Keratinocyte (primary cell): Measurements from ENCODE around the gene CXorf66. TPM values are rescaled to one million over a fixed set of nuclear protein-coding genes. Genes with fewer than 3 reads are reported as not detected.

Source experiments
- DNase-seq: peaks from one replicate; pipeline ENCODE4 v3.0.0-alpha.2; 2011; ENCODE audit warnings: low read depth, missing footprints, low spot score
- FAIRE-seq: peaks from 2 replicates; lab custom pipeline; 2011; peaks lifted over from hg19 to GRCh38; lab: Jason Lieb, UNC
- H2AFZ ChIP-seq: 2 replicates; pipeline ENCODE4 v1.6.0; 2012; ENCODE audit warnings: low read length, control low read depth, inconsistent platforms; ENCODE audit not compliant: control insufficient read depth
- H3K27ac ChIP-seq: 2 replicates; pipeline ENCODE4 v1.5.1; 2011; ENCODE audit warnings: low read length; ENCODE audit not compliant: control insufficient read depth, insufficient read depth
- H3K27me3 ChIP-seq: 3 replicates; pipeline ENCODE4 v1.6.0; 2011; ENCODE audit warnings: low read length; ENCODE audit not compliant: control insufficient read depth, insufficient read depth; ENCODE audit errors: extremely low read depth
- H3K36me3 ChIP-seq, 2 experiments: 2 replicates in 1 of 2; 3 replicates in 1 of 2; pipeline ENCODE4 v1.5.1; 2011; ENCODE audit warnings: low read length in 2 of 2, mild to moderate bottlenecking in 1 of 2; ENCODE audit not compliant: control insufficient read depth in 2 of 2, insufficient read depth in 2 of 2; ENCODE audit errors: extremely low read depth in 1 of 2
- H3K4me1 ChIP-seq: 3 replicates; pipeline ENCODE4 v1.5.1; 2011; ENCODE audit warnings: low read length; ENCODE audit not compliant: control insufficient read depth, insufficient read depth; ENCODE audit errors: extremely low read depth
- H3K4me2 ChIP-seq: 3 replicates; pipeline ENCODE4 v1.6.0; 2011; ENCODE audit warnings: low read depth, low read length; ENCODE audit not compliant: control insufficient read depth, insufficient read depth; ENCODE audit errors: extremely low read depth
- H3K4me3 ChIP-seq, 3 experiments: fragments of 200-600 bp in 1 of 3; sonication (generic) in 1 of 3; 2 replicates in 2 of 3; 3 replicates in 1 of 3; pipeline ENCODE4 v1.5.1; 2011 to 2016; ENCODE audit warnings: low read length in 3 of 3, mild to moderate bottlenecking in 3 of 3, control low read depth in 2 of 3, inconsistent platforms in 1 of 3, low read depth in 1 of 3, mixed read lengths in 1 of 3, mixed run types in 1 of 3, moderate library complexity in 1 of 3; ENCODE audit not compliant: control insufficient read depth in 2 of 3, insufficient read depth in 2 of 3; ENCODE audit errors: extremely low read depth in 1 of 3
- H3K79me2 ChIP-seq: 2 replicates; pipeline ENCODE4 v1.6.0; 2012; ENCODE audit warnings: low read length; ENCODE audit not compliant: control insufficient read depth, insufficient read depth
- H3K9ac ChIP-seq: 3 replicates; pipeline ENCODE4 v1.6.0; 2011; ENCODE audit warnings: low read length; ENCODE audit not compliant: control insufficient read depth, insufficient read depth; ENCODE audit errors: extremely low read depth
- H3K9me1 ChIP-seq: 3 replicates; pipeline ENCODE4 v1.6.0; 2011; ENCODE audit warnings: low read length; ENCODE audit not compliant: control insufficient read depth, insufficient read depth; ENCODE audit errors: extremely low read depth
- H3K9me3 ChIP-seq: 2 replicates; pipeline ENCODE4 v1.5.1; 2012; ENCODE audit warnings: low read depth, low read length; ENCODE audit not compliant: control insufficient read depth
- H4K20me1 ChIP-seq: 3 replicates; pipeline ENCODE4 v1.6.0; 2011; ENCODE audit warnings: low read length; ENCODE audit not compliant: control insufficient read depth, insufficient read depth; ENCODE audit errors: extremely low read depth
- CTCF ChIP-seq, 3 experiments: IDR thresholded peaks in 1 of 3; conservative IDR thresholded peaks in 1 of 3; optimal IDR thresholded peaks in 1 of 3; 2 replicates in 2 of 3; 3 replicates in 1 of 3; pipeline versions ENCODE3 to v1.5.1; 2011; ENCODE audit warnings: low read length in 3 of 3, mild to moderate bottlenecking in 3 of 3, moderate library complexity in 2 of 3, control low read depth in 1 of 3, inconsistent platforms in 1 of 3; ENCODE audit not compliant: insufficient read depth in 2 of 3; ENCODE audit errors: extremely low read depth in 1 of 3
- EZH2 ChIP-seq: IDR thresholded peaks from one replicate; pipeline ENCODE4 v1.6.1; 2012; ENCODE audit warnings: inconsistent platforms, mild to moderate bottlenecking, low read length, moderate library complexity
- dilution Hi-C: fragments of 300-500 bp; cut with MboI; formaldehyde crosslinking; loops from one replicate; pipeline ENCODE4 v1.7.0; 2020; ENCODE audit warnings: low sequenced_read_pairs; ENCODE audit not compliant: extremely low pct_ligation_motif_present
- polyA plus RNA-seq, 5 experiments: library from polyadenylated mRNA; depleted of rRNA in 3 of 5; stranded (reverse) in 3 of 5; stranded (forward) in 1 of 5; unstranded in 1 of 5; fragments of >200 nt; gene quantifications; 1 replicate in 1 of 5; 2 replicates in 3 of 5; 3 replicates in 1 of 5; pipeline versions ENCODE4 v1.2.1 to v1.2.3, GENCODE V29; 2011 to 2012; ENCODE audit warnings: missing spikeins in 2 of 5, low read depth in 1 of 5, low replicate concordance in 1 of 5

CXorf66 gene
- polyA plus RNA-seq, 1 donor (not counting 4 experiments of a cell fraction or from before 2014, with no cell fraction given), result not detected

- Histone ChIP-seq H3K27ac (peak overlapping the region; percentile 43), H2AFZ (peak overlapping the region; percentile 46)
- dilution Hi-C loops, result no loop called here
These were observed 33.7 kb downstream of the CXorf66 start for GRCh38 chrX:139931646-139932072.

GRCh38 chrX:139930916-139931645 lies 34.2 kb downstream of the CXorf66 start:
- H3K9me1 ChIP-seq, result no peaks in the 10 kb centered on the region
- FAIRE-seq (no peak), DNase-seq (no peak)
- no peaks in the 10 kb centered on the region for H3K9me3 ChIP-seq
- peak overlapping the region; percentile 46 for H2AFZ ChIP-seq
- peaks cover 25% of the 10 kb centered on the region for H3K79me2 ChIP-seq
- no peak for TF ChIP-seq EZH2
- TF ChIP-seq CTCF (optimal IDR thresholded peaks at IDR 0.05 in 1 of 3, IDR thresholded peaks at IDR 0.05 in 1 of 3, conservative IDR thresholded peaks at IDR 0.05 in 1 of 3; ENCODE audit: extremely low read depth in 1 of 3, insufficient read depth in 2 of 3, low read length in 3 of 3), result no peak
- no peaks in the 10 kb centered on the region for H3K27me3 ChIP-seq
- dilution Hi-C loops, result no loop called here
- H4K20me1 ChIP-seq, result no peaks in the 10 kb centered on the region
- H3K4me3 ChIP-seq, result peak overlapping the region; percentile 51 to 71 (median 69)
- H3K27ac ChIP-seq, result no peak overlapping the region
- H3K4me1 ChIP-seq, result no peaks in the 10 kb centered on the region
- H3K9ac ChIP-seq, result peak overlapping the region; percentile 76
- H3K36me3 ChIP-seq, result no peaks in the 10 kb centered on the region
- peak overlapping the region; percentile 73 for H3K4me2 ChIP-seq

More at GRCh38 chrX:139931646-139932072, 33.7 kb downstream of the CXorf66 start:
- no peaks in the 10 kb centered on the region for H4K20me1 ChIP-seq
- DNase-seq (no peak), FAIRE-seq (no peak)
- peak overlapping the region; percentile 51 to 71 (median 69) for H3K4me3 ChIP-seq
- H3K9me1 ChIP-seq, result no peaks in the 10 kb centered on the region
- no peaks in the 10 kb centered on the region for H3K36me3 ChIP-seq
- no peaks in the 10 kb centered on the region for H3K27me3 ChIP-seq
- no peaks in the 10 kb centered on the region for H3K9me3 ChIP-seq
- peak overlapping the region; percentile 76 for H3K9ac ChIP-seq
- H3K79me2 ChIP-seq, result peaks cover 25% of the 10 kb centered on the region
- TF ChIP-seq CTCF (optimal IDR thresholded peaks at IDR 0.05 in 1 of 3, IDR thresholded peaks at IDR 0.05 in 1 of 3, conservative IDR thresholded peaks at IDR 0.05 in 1 of 3; ENCODE audit: extremely low read depth in 1 of 3, insufficient read depth in 2 of 3, low read length in 3 of 3), result no peak
- no peak for TF ChIP-seq EZH2
- H3K4me1 ChIP-seq, result no peaks in the 10 kb centered on the region
- H3K4me2 ChIP-seq, result peak overlapping the region; percentile 73
